Stimulated activated CD8-positive, alpha-beta memory T cell treated with anti-CD3 and anti-CD28 coated beads, Interleukin-7, amount 100 ng/mL, for 1 hour (primary cell): Measurements from ENCODE around the gene CHCHD6.

Source experiments
- DNase-seq, 2 donors: peaks; one replicate each; pipeline ENCODE4 v3.0.0-alpha.2; 2020; ENCODE audit warnings: low read depth in 2 of 2

The CHCHD6 gene

DNA sequence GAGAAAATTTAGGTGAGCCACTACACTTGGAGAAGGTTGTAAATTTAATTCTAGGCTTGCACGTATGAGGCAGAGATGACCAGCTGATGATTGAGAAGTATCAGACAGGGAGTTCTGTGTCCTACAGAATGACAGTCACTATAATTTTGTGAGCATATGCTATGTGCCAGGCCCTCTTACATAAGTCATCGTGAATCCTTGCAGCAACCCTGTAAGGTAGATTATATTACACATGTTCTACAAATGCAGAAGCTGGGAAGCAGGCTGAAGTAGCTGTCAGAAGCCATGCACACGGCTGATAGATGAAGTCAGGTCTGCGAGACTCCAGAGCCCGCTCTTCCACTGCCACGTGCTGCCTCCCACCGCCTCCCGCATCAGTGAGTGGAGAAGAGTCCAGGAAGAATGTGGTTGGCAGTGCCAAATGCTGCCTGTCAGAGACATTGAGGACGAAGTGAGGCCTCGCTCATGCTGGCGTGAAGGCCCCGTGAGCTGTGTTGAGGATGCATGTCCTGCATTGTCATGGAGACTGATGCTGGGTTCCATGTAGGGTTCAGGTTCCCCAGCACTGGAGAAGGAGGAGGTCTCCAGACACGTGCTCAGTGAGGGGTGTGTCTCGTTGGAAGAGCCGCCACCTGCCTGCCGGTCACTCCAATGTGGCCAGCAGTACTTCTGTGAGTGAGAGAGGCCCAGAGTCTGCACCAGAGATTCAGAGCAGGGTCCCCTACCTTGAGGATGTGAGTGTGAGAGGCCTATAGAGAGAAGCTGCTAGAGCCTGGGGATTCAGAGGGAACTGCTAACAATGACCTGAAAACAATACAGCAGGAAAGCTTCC, 155.6 kb downstream of the CHCHD6 start:
- no peak for DNase-seq

DNA sequence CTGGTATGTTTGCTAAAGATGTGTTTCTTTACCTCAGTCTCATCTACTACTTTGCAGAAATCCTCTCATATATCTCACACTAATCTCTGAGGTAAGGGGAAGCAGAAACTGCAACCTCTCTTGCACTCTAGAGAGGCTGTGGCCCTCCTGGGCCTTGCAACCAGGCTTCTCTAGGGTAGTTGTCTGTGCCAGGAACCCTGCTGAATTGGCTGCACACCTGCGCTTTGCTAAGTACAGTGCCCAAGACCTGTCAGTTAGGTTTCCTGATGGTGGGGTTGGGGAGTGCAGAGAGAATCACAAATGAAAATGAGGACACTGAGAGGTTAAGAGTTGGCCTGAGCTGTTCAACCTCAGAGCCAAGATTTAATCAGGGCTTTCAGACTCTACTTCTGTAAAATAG, 161.7 kb downstream of the CHCHD6 start:
- no peak for DNase-seq

DNA sequence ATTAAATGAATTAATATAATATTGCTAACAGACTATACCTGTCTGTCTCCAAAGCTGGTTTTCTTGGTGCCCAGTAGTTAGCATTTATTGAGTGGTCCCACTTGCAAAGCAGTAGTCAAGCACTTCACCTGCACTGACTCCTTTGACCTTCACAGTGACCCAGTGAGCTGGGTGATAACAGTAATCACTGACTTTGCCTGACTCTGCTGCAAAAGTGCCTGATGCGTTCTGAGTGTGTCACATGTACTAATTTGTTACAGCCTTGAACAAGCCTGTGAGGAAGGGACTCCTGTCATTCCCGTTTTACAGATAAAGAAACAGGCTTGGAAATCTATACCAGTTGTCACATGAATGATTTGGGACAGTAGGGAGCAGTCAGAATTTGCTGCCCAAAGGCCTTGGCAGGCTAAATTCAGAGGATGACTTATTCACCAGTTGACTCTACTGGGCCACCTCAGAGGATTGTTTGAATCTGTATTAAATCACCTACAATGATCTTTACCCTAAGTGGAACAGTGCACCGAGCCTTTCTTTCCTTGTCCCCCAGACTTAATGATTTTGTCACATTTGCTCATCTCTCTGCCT, 162.2 kb downstream of the CHCHD6 start:
- no peak for DNase-seq

DNA sequence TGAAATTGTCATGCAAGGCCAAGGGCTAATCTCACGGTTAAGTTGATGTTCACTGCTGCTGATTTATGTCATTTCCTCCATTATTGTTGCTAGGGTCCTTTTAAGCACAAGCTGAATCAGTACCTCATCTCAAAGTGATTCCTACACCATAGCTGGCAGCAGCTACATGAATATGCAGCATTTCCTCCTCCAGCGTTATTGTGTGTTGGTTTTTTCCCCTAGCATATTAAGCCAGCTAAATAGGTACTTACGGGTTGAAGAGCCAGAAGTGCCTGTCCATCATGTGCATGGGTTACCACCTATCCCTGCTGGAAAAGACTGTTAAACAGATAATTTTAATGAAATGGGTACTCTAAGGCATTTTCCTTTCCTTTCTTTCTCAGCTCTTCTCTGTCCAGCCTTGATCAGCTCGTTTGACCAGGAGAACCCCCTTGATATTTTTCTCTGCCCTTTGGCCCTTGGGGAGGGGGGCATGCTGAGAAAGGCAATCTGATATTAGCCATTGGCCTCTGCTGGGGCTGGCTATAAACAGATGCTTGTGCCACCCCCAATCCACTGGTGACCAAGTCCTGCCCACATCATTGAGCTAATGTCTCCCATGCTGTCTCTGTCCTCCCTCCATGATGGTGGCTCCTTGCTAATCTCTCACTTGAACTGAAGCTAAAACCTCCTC, 163.3 kb downstream of the CHCHD6 start:
- DNase-seq, result no peak

DNA sequence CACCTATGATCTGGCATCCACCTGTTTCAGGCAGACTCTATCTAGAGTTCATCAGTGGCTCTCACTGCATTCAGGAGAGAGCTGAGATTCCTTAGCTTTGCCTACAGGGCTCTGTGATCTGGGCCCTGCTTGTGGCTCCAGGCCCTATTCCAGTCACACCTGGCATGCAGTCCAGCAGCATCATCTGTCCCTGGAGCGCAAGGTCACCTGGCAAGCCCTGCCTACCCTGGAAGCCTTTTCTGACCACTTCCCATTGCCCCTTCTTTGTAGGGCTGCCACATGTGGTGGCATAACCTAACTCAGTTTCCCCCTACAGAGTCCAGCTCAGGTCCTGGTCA, 163.8 kb downstream of the CHCHD6 start:
- no peak for DNase-seq

DNA sequence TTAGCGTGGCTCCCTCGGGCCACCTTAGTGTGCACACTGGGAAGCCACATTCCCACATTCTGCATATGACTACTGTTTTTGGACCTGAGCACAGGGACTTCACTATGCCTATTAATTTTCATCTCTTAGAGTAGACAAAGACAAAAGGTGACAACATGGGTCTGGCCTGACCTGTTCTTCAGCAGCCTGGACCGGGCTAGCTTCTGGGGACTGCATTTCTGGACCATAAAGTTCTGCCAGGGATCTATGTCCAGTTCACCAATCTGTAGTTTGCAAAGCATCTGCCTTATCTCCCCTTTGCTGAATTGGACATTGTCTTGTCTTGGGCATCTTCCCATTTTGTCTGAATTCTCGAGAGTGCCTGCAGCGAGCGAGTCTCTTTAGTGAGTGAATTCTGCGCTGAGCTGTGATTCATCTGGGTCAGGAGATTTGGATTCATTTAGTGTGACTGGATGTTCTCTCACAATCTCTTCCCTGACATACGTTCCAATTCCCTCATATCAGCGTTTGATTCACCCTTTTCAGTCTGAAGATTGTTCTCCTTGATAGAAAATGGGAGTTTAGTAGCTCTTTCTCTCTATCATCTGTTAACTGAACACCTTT, 166.7 kb downstream of the CHCHD6 start:
- DNase-seq, result no peak

DNA sequence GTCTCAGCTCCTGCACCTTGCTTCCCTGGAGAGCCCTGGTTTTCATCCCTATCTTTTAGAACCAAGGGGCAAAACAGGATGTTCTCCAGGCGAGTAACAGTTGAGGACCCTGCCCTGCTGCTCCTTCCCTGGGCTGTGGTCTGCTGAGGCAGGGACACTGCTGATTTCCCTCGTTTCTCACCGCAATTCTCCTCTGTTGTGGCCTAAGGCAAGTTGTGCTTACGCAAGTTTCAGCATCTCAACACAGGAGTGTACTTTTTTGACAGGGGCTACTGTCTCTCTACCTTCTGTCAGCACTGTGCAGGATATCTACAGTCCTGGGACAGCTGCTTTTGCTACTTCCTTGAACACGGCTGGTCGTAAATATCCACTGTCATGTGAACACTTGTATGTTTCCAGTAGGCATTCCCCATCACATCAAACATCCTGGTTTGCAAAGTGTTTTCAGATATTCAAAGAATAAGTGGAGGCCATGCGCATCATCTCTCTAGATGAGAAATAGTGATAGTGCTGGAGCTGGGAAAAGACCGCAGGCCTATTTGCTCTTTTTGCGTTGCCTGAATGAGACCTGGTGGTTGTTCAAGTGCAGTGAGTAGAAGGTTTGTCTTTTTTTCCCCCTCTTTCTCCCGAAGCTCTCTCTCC, 168.8 kb downstream of the CHCHD6 start:
- DNase-seq, result no peak

DNA sequence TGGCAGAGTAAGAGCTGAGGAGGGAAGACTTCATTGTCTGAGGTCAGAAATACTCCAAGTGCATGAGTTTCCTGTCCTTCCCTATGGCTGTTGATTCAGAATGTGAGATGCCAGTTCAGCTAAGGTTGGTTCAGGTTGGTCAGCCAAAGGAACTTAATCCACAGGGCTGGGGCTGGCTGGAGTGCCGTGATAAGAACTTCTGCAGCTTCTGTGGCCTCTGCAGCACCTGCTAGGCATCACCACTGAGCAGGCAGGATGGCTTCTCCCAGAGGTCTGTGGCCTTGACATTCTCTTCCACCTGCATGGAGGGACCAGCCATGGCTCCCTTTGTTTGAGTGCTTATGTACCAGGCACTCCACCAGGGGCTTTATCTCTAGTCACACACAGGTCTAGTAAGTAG, 169.4 kb downstream of the CHCHD6 start:
- no peak for DNase-seq

DNA sequence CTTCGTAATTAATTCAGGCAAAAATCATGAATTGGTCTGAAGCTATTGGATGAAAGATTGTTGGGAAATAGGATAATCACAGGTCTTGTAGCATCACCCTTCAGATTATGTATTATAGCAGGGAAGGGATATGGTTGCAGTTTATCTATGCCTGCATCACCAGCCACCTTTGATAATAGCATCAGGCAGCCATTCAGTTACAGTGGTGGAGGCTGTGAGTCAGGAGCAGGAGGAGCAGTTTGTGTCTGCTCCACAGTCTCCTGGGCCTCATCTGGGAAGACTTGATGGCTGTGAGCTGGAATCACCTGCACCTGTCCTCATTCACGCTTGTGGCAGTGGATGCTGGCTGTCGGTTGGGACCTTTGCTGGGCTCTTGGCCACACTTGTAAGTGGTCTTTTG, 174.6 kb downstream of the CHCHD6 start:
- DNase-seq, result no peak

DNA sequence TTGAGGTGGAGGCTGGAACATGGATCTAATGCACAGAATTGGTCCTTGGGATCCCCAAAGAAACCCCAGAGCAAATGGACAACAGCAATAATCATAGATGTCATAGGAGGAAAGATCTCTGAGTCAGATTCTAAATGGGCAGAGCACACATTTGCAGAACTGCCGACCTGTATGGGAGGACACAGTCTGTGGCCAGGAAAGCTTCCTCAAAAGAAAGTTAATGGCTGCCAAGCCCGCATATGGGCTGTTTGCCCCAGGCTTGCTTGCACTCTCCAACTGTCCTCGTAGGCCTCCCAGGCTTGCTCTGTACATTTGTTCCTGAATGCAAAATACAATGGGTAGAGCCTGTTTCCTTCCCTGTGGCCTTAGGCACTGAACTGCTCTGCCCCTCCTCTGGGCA, 176.9 kb downstream of the CHCHD6 start:
- DNase-seq, result no peak

DNA sequence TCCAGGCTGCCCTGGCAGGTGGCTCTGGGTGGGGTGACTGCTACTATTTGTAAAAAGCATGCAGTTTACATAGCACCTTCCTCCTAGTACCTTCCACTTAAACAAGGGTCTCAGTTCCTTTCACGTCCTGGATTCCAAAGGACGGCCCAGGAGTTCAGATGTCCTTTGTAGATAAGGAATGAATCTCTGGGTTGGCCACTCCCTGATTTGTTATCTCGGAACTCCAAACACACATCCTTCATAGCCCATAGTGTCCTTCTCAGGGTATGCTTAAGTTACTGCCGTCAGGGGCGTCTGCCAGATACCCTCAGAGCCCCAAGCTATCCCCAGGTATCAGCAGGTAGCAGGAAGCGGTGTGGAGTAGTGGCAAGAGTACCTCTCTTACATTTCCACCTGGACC, 177.8 kb downstream of the CHCHD6 start:
- DNase-seq, result no peak

DNA sequence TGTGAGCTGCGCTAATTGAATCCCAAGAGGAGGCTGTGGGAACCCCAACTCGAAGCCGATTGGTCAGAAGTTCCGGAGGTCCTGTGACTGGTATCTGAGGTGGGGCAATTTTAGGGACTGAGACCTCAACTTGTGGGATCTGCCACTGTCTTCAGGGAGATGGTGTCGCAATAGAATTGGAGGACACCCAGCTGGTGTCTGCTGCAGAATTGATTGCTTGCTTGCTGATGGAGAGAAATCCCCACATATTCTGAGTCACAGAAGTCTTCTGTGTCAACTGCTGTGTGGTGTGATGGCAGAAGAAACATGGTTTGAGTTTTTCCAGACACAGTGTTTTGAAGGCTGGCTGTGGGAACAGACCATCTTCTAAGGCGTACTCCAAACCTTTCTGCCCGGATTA, 179.2 kb downstream of the CHCHD6 start:
- no peak for DNase-seq

DNA sequence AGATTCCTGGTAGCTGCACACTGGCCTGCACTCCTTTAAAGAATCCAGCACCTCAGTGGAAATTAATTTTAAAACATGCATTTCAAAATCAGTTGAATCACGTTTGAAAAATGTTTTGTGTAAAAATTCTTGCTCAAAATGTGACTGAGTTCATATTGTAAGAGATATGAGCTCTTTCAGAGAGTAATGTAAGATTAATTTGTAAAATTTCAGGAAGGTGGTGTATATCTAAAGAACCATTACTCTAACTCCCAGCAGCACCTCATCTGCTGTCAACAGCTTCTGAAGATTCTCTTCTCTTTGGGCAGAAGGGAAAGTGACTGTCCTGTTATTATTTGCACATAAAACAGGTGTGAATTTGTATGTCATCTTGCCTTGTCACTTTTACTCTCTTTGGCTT, 181.4 kb downstream of the CHCHD6 start:
- DNase-seq, result no peak

DNA sequence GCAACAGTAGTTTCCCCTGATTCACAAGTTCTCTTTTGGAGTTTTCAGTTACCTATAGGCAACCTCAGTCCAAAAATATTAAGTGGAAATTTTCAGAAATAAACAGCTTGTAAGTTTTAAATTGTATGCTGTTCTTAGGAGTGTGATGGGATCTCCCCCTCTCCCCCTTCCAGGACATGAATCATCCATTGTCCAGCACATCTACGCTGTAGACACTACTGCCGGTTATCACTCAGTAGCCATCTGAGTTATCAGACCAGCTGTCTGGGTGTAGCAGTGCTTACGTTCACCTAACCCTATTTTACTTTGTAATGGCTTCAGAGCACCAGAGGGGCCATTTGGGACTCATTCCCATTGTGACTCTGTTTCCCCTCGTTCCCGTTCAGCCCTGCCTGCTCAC, 182.2 kb downstream of the CHCHD6 start:
- no peak for DNase-seq

DNA sequence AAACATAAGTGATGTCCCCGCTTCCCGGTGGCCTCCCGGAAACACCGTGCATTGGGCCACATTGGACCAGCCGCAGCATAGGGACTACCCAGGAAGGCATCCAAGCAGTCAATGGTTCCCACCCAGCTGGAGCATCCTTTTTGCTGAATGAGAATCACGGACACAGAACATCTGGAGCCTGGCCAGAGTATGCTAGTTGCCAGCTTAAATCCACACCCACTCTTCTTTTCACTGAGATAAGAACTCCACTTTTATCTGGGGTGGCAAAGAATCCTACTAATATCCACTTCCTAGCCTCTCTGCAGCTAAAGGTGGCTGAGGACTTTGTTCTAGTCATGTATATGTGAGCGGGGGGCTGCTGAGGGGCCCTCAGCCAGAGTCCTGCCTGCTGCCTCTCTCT, 183.6 kb downstream of the CHCHD6 start:
- no peak for DNase-seq

DNA sequence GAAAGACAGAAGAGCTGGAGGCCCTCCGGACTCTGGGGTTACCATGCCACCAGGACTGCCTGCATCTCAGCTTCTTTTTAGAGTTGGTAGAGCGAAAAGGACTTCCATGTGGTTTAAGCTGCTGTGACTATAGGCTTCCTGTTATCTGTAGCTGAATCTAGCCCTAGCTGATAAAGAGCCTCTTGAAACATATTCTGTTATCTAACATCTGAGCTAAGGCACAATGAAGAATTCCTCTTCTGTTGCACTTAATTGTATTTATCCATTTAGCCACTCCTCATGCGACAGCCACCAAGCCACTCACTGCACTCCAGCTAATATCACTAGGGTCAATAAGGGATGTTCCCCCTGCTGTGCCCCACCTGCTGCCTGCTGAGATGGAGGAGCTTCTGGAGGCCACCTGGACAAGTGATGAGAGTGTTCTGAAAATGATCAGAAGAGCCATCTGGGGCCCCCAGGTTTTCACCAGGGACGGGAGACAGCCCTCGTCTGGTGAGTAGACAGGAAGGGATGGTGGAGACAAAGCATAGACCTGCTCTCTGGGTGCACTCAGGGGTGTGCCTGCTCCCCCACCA, 184.2 kb downstream of the CHCHD6 start:
- DNase-seq, result no peak

DNA sequence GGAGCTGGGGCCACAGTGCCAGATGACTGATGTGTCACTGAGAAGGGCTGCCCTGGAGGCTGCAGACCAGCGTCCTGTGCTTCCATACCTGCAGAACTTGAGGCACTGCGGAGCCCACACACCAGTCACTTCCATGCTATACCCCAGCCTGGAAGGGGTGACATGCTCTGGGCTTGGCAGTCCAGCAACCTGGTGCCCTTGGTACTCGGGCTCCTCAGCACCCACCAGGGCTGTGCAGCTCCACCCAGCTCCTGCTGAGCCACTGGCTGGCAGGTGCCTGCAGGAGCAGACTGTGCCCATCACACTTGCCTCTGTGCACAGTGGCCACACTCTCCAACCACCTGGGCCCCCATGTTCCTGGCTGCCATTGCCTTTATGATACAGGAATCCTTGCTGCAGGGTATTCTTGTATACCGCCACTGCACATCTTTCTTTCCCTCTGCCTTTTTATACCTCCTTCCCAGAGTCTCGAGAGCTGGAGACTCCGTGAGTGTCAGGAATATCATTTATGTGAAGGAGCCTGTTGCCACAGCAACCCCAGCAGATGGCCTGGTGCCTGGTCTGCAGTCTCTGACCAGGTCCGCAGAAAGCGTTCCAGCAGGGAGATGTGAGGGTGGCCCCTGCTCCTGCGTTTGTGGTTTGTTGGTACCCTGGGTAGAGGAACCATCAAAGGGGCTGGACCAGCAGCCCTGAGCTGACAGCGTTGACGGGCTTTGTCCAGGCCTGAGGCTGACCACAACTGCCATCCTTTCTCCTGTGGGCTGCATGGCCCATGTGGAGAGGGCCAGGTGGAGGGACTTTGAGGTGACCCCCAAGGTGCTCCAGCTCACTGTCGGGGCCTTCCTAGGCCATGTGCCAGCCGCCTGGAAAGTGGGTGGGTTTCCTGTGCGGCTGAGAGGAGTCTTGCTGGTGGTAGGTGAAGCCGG, 185.5 kb downstream of the CHCHD6 start:
- no peak for DNase-seq

DNA sequence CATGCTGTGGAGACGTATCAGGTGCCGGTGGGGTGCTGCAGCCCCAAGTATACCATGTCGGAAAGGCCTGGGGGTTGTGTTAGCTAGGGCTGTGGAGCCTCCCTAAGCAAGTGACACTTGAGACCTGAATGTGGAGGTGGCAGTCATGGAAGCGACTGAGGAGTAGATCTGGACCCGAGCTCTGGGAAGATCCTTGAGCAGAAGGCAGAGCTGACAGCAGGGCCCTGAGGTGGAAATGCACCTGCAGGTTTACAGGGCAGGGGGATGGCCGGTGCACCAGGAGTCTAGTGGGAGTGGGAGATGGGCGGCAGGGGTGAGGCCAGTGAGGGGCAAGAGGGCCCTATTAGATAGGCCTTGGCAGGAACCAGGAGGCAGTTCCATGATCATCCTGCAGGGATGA, 187.1 kb downstream of the CHCHD6 start:
- DNase-seq, result no peak

DNA sequence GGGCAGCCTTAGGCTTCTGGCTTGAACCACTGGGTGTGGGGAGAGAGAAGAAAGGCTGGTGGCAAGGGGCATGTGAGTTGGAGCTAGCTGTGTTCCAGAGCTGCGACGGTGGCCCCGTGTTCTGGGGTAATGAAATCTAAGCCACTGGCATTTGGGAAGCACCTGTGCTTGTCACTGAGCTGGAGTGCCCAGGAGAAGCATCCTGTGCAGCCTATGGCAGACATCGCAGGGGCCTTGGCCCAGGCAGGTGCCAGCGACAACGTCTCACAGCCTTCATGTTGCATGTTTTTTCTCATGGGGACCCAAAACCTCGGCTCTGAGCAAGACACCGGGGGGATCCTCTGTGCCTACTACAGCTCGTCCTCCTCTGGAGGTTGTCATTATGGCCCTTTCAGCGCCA, 187.8 kb downstream of the CHCHD6 start:
- no peak for DNase-seq

DNA sequence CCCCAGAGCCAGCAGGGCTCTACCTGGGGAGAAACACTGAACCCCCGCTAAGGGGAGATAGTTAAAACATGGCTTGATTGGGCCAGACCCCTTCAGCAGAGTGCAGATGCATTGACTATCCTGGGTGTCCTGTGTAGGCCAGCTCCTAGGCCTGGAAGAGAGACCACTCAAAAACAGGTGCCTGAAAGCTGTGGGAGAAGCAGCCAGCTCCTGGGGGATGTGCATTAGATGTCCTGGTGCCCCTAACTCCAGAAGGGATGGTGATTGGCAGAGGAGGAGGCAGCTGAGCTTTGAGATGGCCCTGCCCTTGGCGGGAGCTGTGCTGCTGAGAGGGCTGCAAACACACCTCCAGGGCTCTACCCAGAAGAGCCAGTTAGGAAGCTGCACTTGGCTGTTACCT, 189.6 kb downstream of the CHCHD6 start:
- DNase-seq, result no peak

DNA sequence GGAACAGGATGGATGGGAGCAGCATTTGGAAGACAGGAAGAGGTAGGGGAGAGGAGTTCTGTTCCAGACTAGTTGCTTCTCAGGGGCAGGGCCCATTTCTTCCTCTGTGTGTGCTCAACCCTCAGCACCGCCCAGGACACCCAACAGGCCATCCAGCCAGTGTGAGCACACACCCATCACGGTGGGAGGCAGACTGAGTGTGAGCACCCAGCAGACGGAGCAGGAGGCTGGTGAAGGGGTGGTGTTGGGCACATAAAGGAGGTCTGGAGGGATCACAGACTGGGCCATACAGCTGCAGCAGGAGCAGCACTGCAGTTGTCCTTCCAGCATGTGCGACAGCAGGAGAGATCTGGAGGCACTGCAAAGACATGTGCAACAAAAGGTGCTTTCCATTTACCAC, 190.4 kb downstream of the CHCHD6 start:
- DNase-seq, result no peak
